ENCODE measurements around the gene WNK3.
A peak's percentile ranks its signal among the peaks of the same experiment; 100 is the strongest.

WNK3 gene

DNA sequence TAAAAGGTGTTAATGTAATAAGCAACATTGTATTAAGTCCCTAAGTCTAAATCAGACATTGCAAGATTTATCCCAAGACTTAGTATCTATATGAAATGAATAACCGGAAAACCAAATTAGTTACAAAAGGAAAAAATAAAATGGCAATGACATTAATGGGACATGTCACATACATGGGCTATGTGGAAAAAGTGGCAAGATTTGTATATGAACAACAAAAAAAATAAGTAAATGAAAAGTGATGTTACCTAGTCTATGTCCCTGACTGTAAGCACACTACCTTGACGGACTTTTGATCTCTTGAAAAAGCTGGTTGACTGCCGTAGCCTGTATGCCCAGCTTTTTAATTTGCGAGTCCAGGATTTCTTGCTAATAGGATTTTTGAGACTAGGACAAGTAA is 119.3 kb downstream of the WNK3 start:
- no peak for DNase-seq (ENCODE audit: low read depth)

DNA sequence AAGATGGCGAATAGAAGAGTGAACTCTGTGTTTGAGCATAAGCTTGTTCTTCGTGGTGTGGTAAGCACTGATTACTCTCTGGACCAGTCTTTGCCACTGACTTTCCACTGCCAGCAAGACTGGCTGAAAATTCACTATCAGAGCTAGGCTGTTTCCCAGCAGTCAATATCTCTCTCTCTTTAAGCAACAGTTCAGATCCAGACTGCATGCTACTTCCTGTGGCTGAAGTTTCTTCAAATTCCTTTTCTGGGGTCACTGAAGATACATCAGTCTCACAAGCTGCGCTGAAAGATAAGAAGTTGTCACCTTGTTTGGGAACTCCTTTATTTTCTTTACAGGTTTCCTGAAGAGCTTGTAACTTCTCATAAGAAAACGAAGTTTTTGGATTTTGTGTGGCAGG is 120.8 kb downstream of the WNK3 start:
- DNase-seq (ENCODE audit: low read depth), result no peak

DNA sequence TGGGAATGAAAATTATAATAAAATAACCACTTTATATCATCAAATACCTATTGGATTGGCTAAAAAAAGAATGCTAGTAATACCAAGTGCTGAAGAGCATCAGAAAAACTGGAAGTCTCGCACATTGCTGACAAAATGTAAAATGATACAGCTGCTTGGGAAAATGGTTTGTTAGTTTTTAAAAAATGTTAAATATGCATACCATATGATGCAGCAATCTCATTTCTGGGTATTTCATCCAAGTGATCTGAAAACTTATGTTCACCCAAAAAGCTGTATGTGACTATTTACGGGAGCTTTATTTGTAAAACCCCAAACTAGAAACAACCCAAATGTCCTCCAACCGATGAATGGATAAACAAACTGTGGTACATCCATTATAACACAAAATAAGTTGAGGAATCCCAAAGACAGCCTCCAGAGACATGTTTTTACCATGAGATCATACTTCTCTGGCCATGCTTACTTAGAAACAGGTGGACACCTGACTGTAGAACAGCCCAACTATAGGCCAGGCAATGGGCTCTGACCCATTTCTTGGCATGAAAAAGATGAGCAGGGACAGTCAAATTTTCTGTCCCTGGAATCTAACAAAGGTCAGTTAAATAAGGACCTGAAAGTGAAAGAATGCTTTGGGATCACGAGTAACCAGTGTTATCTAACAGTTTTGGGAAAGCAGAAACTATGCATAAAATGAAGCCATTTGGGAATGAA is 127.3 kb downstream of the WNK3 start:
- no peak for DNase-seq (ENCODE audit: low read depth)

DNA sequence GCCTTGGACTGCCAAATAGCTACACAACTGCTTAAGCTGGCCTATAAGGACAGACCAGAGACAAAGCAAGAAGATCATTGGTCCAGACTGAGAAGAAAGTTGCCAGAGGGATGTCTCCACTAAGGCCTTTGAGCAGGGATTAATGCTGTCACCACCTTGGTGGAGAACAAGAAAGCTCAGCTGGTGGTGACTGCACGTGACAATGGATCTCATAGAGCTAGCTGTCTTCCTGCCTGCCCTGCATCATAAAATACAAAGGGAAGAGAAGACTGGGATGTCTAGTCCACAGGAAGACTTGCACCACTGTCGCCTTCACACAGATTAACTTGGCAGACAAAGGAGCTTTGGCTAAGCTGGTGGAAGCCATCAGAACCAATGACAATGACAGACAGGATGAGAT is 134.3 kb downstream of the WNK3 start:
- DNase-seq (ENCODE audit: low read depth), result no peak

DNA sequence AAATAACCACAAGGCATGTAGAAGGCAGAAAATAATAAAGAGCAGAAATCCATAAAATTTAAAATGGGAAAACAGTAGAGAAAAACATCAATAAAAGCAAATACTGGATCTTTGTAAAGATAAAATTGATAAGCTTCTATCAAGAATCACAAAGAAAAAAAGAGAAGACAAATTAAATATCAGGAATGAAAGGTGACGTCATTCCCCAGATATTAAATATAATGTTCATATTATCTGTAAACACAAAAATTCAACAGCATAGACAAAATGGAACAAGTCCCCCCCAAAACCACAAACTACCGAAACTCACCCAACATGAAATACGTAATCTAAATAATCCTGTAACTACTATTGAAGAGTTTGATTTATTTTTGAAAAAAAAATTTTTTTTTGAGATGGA is 144.2 kb downstream of the WNK3 start:
- no peak for DNase-seq (ENCODE audit: low read depth)

DNA sequence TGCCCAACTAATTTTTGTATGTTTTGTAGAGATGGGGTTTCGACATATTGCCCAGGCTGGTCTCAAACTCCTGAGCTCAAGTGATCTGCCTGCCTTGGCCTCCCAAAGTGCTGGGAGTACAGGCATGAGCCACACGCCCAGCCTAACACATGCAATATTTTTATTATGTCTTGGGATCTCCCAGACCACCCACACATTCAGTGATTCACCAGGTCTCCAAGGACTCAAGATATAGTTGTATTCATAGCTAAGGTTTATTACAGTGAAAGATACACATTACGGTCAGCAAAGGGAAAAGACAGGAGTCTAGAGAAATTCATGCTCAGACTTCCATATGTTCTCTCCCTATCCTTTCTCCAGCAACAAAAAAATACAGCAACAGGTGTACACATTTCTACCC is 149.3 kb downstream of the WNK3 start:
- no peak for DNase-seq (ENCODE audit: low read depth)

DNA sequence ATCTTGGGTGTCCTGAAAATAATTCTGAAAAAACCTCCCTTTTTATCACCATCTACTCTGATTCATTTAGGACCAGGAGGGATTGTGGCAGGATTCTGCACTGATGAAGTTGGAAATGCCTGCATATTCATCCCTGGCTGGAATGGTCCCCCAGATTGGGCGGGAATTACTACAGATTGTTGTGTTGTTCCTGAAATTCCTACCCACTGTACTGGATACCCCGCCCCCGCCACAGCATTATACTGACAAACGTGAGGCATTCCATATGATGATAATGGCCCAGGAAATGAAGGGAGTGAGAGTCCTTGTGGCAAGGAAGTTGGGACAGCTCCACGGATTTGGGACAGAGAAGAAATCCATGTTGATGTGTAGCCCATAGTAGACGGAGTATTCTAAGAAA is 159.6 kb downstream of the WNK3 start:
- no peak for DNase-seq (ENCODE audit: low read depth)

DNA sequence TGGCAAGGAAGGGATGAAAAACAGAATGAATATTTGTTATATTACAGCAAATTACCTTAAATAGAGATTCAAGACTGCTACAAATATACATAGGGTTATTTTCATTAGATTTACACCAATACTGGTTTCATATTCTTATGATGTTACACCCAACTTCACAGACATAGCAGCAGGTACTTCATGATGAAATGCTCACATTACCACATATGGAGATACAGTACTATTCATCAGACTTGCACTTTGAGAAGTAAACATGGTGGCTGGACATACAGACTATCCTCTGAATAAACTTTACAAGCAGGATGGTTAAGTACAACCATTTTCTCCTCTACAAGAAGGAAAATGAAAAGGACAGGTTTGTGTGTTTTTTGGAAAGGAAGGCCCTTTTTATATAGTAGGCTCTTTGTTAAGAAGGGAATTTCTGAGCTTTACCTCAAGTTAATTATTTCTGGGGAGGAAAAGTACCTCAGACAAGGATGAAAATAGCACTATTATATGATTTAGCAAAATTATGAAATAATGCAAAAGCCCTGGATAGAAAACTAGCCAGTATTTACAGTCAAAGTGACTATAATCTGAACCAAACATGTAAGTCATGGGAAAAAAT is 162.8 kb downstream of the WNK3 start:
- no peak for DNase-seq (ENCODE audit: low read depth)

DNA sequence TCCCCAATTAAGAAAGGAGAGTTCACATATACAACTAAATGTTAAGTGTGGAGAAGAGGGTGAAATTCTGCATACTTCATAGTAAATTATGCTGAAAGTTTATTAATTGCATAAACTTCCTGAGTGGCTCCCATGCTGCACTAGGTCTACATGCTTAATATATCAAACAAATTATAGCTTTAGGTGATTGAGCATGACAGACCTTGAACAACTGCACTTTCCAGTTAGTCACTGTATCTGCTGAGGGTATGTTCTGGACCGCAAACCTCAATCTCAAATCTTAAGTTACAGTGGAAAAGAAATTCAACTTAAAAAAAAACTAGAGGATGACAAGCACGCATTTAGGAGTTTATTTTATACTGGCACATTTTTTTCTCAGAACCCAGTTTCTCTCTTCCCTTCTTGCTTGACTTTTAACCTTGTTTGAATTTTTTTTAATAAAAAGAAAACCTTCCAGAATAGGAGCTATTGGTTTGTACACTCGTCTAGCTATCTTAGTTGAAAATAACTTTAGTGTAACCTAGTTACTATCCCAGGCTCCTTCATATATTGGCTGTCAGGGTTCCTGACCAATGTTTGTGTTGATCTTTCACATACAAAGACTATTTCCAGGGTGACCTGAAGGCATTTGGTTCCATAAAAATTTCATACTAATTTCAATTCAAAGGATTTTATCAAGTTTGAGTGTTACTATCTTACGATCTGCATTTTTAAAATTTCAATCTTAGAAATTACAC is 164.6 kb downstream of the WNK3 start:
- DNase-seq (ENCODE audit: low read depth), result no peak

DNA sequence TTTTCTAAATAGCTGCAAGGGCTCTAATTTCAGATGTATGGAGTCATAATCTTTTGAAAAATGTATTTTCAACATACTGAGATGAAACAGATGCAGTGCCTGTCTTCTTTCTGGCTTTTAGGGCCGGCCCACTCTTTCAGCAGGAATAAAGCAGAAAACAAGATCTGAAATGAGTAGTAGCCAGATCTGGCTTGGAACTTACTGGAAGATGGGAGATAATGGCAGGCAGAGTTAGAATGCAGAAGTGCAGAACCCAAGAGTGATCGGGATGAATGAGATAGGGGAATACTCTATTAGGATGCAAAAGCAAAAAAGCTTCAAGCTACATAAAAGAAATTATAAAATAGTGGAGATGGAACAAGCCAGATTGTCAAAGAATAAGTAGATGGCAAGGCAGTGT is 173.4 kb downstream of the WNK3 start:
- no peak for DNase-seq (ENCODE audit: low read depth)

DNA sequence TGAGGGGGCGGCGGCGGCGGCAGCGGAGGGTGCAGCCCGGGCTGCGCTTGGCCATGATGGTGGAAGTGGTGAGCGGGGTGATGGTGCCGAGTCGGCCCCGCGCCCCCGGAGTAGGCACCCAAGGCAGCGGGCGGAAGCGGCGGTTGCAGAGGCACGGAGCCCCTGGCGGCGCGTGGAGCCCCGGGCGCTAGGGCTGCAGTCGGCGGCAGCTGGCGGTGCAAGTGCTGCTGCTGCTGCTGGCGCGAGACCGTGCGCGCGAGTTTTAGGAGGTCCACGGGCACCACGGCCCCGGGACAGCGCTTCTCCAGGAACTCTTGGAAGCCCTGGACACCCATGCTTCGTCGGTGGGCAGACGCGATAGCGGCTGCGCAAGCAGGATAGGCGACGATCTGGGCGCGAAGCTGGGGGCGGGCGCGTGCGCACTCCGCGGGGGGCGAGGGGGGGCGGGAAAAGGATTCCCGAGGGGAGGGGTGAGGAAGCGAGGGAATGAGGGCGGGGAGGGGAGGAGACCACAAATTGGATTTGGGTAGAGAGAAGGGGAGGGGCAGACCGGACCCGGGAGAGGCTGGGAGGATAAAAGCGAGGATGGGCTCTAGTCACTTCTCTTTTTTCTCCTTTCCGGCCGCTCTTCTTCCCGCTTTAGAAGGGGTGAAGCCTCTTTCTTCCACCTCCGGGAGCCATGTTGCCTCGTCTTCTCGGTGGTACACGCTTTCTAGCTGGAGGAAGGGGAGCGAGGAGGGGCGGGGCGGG is 174.8 kb downstream of the WNK3 start, which contains the start of gene FAM120C:
TSS of gene FAM120C (minus strand) at position 391 of the 750 bp plus-strand sequence. CDS start at position 335, 56 bp downstream.
- peak; percentile 46 for DNase-seq (ENCODE audit: low read depth)

DNA sequence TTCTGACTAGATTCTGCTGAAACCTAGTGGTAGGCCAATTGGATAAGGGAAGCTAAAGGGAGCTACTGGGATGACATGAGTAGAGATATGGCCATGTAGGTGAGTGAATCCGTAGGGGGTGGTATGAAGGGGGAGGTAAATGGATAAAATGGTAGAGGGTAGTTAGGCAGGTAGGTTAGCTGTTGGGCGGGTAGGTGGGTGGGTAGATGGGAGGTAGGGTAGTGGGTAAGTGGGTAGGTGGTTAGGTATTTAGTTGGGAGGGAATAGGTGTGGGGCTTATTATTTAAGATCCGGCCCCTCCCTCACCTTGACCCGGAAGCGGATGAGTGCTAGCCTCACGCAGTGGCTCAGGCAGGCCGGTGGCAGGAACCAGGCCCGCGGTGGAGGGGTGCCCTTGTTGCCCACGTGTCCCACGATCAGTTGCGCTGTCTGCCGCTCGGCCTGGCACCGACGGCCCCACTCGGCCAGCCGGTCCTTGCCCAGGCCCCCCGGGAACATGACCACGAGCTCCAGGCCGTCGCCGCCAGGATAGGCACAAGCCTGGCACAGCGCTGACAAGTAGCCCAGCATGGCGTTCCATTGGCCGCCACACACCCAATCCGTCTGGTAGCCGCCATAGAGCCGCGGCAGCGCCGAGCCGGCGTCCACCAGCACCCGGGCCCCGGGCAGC is 175.5 kb downstream of the WNK3 start:
- peak; percentile 39 for DNase-seq (ENCODE audit: low read depth)

DNA sequence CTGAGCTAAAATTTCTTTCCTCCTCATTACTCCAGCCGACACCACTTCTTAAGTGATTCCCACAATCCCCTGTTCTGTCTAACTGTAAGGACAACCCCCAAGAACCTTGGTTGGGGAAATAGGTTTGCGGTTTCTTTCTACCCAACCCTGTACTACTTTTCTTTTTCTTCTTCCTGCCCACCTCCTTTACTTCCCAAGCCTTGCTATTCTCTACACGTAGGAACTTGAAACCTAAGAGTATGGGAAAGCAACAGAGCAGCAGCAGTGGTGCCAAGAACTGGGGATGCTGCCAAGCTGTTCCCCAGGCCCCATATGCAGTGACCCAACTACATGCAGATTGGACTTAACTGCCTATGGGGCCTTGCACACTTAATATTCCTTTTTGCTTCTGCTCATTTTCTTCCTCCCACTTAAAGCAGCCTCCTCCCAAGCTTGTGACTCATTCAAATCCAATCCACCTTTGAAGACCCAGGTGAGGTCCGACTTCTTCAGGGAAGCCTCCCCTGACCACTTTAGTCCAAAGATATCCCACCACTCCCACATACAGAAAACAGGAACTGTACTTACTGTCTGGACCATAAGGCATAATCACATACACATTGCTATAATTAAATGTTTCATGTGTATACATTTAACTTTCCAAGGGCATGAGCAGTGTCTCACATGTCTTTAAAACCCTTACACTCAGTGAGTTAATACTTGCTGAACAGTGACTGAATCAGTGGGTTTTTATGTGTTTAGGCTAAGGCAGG is 176.5 kb downstream of the WNK3 start:
- DNase-seq (ENCODE audit: low read depth), result no peak

DNA sequence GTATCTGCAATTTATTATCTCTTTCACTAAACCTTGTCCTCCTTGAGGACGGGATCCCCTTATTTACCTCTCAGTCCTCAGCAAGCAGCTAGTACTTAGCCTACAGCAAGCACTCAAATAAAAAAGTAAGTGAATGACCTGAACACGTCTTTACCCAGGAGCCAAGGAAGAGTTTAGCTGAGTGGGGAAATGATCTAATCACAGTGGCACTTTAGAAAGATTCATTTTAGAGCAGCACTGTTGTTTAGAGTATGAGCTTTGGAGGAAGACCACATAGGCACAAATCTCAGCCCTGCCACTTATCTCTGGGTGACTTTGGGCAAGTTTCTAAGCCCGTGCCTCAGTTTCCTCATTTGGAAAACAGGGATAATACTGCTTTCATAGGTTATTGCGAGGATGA is 177.4 kb downstream of the WNK3 start:
- DNase-seq (ENCODE audit: low read depth), result no peak

DNA sequence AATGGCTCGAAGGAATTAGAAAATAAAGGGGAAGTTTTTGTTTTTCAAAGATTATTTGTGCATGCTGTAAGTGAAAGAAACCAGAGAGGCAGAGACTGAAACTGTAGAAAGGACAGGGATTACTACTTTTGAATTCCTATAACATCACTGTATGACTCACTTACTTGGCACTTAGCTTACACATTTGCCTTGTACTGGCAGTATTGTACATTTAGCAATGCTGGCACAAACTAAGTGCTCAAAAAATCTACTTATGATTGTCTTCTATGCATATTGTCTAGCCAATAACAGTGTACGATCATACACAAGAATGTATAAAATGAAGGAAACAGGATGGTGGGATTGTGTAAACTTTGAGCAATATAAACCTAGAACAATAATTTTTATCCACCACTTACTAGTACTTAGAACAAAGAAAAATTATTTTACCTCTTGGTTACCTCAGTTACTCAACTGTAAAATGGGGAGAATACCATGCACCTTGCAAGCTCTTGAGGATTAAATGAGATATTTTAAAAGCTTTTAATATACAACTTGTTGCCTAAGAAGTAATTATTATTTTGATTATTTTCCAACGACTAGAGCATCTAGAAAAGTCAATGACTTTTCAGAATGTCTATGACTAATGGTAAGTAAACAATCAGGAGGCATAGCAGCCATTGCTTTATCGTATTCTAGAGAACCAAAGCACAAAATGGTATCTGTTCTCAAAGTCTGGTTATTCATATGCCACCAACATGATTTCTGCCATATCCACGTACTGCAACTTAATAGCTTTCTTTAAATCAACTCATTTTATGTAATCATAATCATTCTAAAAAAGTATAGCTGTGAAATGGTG is 179.5 kb downstream of the WNK3 start:
- no peak for DNase-seq (ENCODE audit: low read depth)

DNA sequence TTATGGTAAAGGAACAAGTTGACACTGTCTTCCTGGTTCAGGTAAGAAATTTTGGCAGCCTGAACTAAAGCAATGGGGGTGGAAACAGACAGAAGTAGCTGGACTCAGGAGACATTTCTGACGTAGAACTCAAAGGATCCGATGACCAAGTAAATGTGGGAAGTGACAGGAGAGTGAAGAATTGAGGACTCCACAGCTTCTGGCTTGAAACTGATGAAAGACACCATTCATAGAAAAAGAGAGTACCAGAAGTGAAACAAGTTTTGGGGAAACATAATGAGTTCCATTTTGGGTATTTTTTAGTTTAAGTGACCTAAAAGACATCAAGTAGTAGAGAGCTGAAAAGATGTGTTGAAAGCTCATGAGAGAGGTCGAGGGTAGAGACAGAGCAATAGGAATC is 180.5 kb downstream of the WNK3 start:
- no peak for DNase-seq (ENCODE audit: low read depth)

DNA sequence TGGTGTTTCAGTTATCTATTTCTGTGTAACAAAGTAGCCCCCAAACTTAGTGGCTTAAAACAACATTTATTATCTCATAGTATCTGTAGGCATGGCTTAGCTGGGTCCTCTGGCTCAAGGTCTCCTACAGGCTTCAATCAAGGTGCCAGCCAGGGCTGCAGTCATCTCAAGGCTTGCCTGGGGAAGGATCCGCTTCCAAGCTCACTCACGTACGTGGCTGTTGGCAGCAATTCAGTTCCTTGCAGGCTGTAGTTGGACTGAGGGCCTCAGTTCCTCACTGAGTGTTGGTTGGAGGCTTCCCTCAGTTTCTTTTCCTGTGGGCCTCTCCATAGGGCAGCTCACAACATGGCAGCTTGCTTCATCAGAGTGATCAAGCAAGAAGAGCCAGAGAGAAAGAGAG is 184.1 kb downstream of the WNK3 start:
- DNase-seq (ENCODE audit: low read depth), result no peak

DNA sequence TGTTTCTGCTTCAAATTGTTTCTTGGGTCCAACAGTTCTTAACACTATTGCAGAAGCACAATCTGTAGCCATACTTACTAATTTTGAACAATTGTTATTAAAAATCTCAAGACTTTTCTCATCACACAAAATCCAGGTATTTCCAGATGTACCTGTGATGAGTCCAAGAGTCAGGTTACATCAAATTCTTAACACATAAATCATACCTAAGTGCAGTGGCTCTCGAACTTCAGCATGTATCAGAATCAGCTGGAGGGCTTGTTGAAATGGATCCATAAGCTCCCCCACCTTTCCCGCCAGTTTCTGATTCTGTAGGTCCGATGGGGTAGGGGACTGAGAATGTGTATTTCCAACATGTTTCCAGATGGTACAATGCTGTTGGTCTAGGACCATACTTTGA is 185.4 kb downstream of the WNK3 start:
- DNase-seq (ENCODE audit: low read depth), result no peak

DNA sequence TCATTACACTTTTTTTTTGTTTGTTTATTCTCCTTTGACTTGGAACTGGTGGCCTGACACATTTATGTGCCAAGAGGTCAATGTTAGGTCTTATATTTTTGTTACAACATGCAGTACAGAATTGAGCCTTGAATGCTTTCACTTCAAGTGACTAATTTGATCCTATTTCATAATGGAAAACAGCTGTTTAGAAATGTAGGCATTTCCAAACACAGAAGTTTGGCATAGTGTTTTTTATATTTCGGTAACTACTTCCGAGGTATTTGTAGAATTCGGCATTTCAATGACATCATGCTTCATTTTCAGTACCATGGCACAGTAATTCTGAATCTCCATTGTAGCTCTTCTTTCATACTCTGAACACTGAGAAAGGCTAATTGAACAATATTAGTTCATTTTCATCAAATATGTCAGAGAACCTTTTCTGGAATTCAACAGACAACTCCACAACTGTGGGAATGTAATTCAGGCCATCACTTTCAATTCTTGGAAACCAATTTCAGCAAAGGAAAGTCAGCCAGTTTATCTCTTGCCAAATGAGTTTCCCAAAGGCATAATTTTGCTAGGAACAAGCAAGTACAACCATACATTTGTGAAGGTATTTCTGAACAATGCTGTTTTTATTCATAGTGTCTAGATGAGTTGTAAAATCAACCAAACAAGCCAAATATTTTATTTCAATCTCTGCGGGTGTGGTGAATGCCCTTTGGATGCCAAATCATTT is 186.2 kb downstream of the WNK3 start:
- no peak for DNase-seq (ENCODE audit: low read depth)

DNA sequence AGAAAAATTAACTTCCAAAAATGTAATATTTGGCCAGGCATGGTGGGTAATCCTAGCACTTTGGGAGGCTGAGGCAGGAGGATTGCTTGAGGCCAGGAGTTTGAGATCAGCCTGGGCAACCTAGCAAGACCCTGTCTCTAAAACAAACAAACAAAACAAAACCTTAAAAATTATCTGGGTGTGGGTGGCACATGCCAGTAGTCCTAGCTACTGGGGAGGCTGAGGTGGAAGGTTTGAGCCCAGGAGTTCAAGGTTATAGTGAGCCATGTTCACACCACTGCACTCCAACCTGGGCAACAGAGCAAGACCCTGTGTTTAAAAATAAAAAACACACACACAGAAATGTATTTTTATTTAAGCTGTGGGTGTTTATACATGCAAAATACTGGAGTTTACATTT is 186.8 kb downstream of the WNK3 start:
- DNase-seq (ENCODE audit: low read depth), result no peak
